Activated gamma-delta T cell treated with Interleukin-2 at 50 U/mL for 16 hours (primary cell): ENCODE results near the gene VSNL1.
"Not testable (repeated sequence)": the region's sequence is repeated elsewhere in the genome, so short reads cannot be mapped to it uniquely, and the experiment has no call there.

ENCODE experiments used
- DNase-seq: peaks from one replicate; pipeline ENCODE4 v3.0.0-alpha.2; 2020

The VSNL1 gene

DNA sequence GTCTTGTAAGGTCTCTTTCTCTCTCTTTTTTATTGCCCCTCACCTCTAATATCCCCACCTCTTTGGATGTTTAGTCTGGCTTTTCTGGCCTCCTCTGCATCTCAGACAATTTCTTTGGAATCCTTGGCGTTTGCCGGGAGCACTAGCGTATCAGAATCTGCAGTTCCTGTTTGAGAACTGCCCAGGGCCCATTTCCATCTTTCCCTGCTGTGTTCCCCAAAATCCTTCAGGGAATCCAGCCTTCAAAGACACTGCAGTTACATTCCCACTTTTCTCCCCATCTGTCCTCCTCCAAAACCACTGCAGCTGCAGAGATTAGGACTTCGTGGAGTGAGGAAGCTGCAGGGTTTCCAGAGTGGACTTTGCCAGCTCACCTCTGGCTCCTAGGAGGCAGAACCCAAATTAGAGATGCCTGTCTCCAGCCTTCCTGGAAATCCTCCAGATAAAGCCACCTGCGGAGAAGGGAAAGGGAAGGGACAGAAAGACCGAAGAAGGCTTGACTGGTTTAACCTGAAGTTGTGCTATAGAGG is 2.7 kb downstream of the VSNL1 start:
- DNase-seq = no peak

DNA sequence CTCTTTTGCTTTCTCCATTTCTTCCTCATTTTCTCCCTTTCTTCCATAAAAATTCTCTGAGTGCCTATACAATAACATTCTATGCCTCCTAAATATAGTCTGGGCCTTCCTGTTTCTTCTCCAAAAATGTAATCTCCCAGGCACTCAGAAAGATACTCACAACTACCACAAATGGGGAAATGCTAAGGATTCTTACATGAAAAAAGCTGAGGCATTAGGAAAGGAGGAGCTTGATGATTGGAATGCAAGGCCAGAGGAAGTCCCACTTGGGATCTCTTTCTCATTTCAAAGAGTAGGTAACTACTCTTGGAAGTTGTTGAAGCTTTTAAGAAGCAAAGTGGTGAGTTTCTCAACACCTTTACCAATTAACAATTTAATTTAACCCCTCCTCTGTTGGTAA is 3.4 kb downstream of the VSNL1 start:
- no peak for DNase-seq

DNA sequence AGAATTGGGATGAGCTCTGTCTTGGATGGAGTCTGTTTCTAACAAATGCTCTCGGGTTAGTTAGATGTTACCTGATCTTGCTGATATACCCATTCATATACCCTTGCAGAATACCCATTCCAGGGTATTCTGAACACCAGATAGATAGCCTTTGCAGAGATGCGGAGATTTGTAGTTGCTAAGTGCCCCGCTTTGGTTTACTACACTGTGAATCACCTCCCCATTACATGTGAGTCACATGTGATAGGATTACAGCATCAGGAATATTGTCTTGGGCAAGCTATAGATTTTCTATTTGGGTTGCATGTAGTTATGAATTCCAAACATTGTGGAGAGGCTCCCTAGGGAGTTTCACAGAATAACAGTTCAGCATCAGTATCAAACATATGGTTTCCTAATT is 3.8 kb downstream of the VSNL1 start:
- DNase-seq = no peak

DNA sequence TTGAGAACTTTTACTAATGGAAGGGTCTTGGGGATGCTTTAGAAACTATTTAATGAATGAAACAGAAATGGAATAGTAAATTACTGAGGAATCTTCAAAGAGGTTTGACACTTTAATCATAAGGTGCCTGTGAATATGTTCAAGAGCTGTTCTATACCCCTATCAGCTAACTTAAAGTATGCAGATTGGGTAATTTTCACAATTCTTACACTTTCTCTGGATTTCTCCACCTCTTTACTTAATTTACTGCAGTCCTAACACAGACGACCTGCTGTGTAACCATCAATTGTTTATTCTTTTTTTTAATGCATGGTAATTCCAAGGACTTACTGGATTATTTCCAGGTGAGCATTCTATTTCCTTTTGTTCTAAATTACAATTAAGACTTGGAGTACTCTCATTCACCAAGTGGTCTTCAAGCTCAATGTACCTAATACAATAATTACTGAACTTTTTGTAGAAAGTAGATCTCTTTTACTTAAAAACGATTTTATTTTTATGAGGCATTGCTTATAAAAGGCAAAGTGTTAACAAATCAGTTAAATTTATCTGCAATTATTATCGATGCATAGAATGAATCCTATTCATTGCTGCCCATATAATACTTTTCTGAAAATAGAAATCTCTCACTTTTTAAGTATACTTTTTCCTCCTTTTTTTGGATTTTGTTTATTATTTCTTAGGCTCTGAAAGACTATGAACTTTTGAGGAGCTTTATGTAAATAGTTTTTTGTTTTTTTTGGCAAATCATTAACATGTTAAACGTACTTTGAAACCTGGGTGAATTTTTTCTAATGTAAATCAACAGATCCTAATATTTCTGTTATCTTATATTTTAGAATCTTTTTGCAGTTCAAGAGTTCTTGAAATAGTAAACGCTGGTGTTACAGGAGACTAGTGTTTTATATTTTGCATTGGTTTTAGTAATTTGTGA is 5.5 kb downstream of the VSNL1 start:
- no peak for DNase-seq

DNA sequence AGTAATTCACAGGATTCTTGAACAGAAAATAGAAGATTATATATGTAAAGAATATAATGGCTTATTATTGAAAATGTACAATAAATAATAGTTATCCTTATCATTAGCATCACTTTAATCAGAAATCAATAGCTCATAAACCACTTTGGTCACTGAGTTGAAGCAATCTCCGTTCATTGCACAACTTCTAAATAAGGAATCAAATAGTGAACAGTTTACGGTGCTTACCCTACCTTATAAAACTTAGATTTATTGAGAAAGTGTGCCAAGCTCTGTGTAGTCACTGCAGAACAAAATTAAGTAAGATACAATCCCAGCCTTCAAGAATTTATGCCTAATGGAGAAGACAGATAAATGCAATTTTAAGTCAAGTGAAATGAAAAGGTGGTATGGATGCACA is 6.7 kb downstream of the VSNL1 start:
- no peak for DNase-seq

DNA sequence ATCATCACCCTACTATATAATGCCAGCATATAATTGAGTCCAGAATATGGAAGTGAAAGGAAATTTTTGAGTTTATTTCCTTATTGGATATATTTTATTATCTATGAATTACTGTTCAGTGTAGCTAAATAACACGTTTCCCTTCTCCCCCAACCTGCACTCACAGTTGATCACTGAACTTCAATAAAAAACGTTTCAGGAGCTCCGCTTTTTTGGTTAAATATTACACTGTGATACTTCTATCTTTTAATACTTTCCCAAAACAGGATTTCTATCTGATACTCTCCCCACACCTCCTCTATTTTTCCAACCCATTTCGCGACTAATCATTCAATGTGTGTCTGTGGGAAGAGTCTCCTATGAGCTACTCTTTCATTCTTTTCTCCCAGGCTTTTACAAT is 7.2 kb downstream of the VSNL1 start:
- no peak for DNase-seq

DNA sequence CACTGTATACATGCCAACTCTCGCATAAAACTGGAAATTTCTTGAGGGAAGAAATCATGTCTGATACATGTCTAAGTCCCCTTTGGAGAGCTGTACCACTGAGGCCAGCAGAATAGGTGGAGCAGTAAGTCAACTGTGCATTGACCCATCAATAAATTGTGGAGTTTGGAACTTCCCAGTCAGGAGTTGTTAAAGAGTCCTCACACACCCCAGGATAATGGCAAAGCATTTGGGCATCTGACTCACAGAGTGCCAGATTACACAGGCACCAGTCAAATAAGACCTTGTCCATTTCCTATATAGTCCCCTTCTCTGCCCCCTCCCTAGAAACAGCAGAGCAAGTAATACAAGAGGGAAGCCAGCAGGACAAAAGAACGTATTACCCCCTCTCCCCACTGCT is 10.4 kb downstream of the VSNL1 start:
- no peak for DNase-seq

DNA sequence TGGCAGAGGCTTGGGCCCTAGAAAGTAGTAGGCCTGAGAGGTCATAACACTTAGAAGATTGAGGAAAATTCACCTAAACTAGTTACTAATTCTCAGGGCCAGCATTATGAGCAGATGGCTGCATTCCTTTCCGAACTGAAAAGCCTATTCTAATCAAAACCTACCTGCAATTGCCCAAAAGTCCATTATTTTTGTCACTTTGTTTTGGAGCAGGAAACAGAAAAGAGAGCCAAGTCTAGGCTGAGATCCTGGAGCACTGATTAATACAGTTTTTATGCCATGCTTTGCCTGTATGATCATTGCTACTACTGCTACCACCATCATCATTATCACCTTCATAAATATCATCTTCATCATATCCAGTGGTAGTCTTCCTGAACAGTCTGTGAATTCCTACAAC is 14.7 kb downstream of the VSNL1 start:
- no peak for DNase-seq

DNA sequence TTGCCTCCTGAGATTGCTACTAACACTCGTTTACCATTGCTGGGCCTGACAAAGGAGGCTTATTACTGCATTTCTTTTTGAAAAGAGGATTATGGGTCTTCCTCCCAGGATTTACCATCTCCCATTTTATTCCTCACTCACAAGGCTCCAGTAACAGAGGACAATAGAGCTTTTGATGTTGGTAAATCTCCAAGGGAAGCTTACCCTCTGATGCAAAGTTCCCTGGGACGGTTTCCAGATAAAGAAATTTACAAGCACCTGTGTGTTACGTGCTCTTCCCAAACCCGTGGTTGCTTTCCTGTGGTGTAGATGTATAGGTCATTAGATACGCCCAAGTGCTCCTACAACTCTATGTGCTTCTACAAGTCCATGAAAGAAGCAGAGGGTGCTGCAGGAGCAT is 17.1 kb downstream of the VSNL1 start:
- DNase-seq = no peak

DNA sequence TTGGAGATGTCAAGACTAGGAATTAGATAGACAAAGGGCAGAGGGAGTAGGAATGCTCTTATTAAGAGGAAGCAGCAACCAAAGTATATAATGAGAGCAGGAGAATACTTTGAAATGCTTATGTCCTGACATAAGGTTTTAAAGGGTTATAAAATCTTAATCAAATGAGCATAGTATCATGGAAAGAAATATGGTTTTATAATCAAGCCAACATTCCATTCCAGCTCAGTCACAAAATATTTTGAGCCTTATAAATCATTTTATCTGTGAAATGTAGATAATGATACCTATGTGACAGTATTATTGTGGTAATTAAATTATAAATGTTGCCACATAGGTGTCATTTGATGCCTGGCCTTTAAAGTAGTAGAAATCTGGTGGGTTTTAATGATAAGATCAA is 17.6 kb downstream of the VSNL1 start:
- no peak for DNase-seq

DNA sequence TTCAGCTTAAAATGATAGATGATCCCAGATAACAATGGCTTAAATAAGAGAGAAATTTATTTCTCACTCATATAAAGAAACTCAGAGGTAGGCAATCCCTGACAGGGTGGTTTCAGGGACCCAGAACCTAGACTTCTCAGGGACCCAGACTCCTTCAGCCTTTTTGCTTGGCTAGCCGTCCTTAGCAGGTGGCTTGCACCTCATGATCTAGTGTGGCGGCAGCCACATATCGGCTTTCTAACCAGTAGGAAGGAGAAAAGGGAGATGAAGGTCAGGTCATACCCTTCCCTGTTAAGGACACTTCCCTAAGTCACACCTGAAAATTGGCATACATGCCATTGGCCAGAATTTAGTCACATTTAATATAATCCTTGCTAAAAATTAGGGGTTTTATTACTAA is 18.4 kb downstream of the VSNL1 start:
- no peak for DNase-seq

DNA sequence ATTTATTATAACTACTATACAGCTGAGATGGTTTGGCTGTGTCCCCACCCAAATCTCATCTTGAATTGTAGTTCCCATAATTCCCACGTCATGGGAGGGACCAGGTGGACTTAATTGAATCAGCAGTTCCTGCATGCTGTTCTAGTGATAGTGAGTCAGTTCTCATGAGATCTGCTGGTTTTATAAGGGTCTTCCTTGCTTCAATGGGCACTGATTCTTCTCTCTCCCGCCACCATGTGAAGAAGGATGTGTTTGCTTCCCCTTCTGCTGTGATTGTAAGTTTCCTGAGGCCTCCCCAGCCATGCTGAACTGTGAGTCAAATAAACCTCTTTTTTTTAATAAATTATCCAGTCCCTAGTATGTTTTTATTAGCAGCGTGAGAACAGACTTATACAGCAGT is 25.2 kb downstream of the VSNL1 start:
- not testable (repeated sequence) for DNase-seq

DNA sequence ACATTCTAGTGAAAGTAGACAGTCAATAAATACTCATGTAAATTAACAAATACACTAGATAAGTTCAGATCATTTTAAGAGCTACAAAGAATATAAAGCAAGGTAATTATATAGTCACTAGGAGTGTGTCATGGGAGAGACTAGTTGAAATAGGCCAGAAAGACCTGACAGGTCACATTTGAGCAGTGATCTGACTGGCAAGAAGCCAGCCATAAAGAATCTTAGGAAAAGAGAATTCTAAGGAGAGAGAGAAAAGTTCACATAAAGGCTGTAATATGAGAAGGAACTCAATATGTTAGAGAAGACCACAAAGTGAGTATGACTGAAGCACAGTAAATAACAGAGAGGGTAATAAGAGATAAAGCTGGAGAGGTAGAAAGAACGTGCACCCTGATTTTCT is 31.2 kb downstream of the VSNL1 start:
- DNase-seq = no peak

DNA sequence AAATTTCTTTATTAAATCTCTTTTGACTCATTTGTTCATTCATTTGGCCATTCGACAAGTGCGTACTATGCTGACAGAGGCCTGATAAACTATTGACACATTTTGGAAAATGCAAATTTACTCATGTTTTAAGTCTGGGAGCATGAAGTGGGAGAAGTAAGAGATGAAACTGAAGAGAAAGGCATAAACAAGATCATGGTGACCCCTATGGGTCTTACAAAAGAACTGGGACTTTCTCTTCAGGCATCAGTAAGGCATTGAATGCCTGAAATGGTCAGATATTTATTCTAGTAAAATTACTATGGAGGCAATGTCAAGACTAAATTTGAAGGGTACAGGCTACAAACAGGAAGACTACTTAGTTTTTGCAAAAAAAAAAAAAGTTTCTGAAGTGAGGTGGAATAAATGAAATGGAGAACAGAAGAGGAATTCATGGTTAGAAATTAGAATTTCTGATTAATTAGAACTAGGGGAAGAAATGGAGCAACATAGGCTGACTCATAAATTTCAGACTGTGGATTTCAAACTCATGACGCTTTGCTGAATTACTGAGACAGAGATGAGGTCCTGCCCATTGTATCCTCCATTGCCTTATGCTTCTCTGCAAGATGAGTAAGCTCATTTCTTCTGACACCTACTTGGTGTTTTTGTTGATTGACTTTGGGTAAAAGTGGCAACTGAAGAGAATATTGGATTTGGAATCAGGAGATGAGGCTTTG is 32.7 kb downstream of the VSNL1 start:
- DNase-seq = no peak

DNA sequence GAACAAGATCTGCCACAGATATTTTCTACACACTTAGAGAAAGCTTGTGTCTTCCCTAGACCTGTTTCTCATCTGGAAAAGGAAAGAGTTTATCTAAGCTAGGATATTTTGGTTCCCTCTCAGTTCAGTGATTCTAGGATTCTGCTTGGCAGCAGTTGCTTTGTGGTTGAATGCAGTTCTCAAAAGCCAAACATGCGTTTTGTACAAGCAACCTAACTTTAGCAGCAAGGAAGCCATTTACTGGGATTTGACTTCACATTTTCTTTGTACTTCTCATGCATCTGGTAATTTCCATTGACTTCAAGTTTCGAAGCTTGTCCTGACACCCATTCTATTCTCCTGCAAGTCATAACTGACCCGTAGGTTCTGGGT is 33.3 kb downstream of the VSNL1 start:
- DNase-seq = no peak

DNA sequence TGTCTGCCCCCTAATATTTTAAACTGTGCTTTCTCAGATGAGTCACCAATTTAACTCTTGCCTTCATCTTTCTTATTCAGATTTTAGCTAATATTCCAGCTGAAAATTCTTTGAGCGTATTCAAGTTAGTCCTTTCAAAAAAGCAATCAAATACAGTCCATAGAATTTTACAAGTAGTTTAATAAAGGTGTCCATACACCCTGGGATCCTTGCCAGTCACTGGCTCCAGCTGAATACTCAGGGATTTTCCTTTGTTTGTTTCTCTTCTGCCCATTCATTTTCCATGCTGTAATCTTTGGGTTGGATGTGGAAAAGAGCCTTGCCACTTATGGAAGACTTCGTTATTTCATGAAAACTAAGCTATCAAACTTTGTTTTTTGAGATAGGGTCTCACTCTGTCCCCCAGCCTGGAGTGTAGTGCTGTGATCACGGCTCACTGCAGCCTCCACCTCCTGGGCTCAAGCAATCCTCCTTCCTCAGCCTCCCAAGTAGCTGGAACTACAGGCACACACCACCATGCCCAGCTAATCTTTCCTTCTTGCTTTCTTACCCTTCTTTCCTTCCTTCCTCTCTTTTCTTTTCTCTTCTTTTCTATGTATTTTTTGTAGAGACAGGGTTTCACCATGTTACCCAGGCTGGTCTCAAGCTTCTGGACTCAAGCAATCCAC is 34.0 kb downstream of the VSNL1 start:
- DNase-seq = no peak

DNA sequence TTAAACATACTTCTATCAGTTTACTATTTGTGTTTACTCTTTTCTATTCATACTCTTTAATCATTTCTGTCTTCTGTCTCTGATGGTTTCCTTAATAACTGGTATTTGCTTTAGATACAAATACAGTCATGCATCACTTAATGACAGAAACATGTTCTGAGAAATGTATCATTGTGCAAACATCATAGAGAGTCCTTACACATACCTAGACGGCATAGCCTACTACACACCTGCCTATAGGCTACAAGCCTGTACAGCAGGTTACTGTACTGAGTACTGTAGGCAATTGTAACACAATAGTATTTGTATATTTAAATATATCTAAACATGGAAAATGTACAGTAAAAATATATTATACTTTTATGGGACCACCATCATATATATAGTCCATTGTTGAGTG is 36.3 kb downstream of the VSNL1 start:
- DNase-seq = no peak

DNA sequence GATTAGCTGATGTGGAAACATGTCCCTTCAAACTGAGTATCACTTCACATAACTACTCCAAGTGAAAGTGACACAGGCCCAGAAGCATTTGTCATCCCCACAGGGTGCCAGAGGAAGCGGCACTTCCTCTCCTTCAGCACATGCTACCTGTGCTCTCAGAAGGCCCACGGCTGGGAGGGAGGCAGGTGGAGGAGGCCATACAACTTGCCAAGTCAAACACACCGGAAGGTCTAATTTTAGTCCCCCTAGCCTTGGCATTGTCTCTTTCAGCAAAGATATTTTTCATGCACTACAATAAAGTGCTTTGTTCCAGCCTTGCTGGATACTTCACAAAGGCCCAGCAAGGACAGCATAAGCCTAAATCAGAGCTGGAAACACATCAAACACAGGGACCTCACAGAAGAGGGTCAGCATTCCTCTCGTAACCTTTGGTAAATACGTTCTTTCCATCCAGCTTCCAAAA is 38.0 kb downstream of the VSNL1 start:
- no peak for DNase-seq

DNA sequence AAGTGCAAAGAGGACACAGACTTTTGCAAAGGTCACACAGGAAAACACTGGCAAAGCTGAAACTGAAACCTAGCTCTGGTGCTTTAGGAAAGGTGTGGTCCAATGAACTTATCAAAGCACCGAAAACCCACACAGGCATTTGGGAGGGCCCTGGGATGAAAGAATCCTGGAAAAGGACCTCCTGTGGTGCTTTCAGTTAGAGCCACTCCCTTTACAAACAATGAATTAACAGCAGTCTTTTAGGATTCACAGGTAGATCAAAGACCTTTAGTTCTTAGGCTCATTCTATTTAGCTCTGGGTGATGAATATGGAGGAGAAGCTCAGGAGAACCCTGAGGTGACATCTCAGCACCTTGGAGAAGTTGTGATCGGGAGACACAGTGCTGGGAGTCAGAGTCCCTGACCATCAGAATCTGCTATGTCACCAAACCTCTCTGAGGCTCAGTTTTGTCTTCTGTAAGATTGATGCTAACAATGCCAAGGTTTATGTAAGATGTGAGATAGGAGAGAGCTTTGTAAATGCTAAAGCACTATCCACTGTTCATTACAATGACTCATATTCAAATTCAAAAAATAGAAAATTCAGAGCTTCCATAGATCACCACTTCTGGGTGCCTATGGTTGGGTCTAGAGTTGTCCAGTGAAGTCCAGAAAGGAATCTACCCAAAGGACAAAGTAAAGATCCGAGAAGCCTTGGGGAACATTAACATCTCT is 39.3 kb downstream of the VSNL1 start:
- no peak for DNase-seq

DNA sequence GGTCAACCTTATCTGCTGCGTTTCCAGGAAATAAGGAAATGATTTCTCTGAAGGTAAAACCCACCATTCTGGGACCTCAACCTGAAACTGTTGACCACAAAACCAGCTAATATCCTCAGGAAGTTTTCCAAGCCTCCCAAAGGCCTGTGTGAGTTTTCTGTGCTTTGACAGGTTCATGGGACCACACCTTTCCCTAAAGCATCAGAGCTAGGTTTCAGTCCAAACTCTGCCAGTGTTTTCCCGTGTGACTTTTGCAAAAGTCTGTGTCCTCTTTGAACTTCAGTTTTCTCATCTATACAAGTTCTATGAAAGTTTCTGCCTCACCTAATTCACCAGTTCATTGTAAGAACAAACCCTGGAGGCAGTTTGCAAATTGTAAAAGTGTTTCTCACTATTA is 39.8 kb downstream of the VSNL1 start:
- DNase-seq = no peak

DNA sequence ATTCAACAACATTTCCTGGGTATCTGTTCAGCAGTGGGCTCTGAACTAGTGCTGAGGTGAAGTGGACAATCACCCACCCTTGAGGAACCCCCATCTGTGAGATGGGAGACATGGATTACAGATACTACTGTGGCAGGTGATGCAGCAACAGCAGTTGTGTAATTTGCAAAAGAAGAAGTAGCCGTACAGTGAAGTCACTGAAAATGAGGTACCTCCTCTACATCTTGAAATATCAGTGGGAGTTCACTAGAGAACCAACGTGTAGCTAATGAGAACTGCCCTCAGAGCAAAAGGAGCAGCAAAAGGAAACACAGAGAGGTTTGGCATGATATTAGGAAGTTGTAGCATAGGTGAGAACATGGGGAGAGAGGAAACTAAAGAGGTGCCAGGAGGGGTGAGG is 41.3 kb downstream of the VSNL1 start:
- no peak for DNase-seq

DNA sequence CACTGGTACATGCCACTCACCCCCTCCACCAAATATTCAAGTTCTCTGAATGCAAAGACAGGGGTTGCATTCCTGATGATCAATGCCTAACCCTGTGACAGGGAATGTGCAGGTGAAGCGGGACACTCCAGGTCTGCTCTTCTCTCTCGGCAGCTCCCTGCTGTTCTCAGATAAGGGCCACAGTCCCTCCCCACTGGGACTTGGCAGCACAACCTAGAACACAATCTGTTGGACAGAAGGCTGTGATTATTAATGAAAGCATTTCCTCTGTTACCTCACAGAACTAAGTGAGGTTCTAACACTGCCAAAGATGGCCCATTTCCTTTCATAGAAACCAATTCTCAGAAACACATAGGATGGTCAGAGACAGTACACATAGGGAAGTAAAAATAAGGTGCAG is 42.7 kb downstream of the VSNL1 start:
- no peak for DNase-seq

DNA sequence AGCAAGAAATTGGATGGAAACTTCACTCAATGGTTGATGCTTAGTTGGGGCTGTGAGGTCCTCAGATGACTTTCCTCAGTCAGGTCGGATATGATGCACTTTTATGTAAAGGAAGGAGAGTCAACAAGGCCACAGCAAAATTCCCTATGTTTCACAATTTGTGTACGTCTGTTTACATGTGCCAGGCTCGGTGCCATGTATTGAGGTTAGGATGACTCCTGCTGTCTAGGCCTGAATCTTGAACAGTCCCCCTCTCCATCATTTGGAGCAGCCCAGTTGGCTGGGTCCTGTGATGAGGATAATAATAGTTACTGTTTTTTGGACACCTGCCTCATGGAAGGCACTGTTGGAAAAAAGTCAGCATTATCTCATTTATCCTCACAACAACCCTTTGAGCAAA is 43.1 kb downstream of the VSNL1 start:
- no peak for DNase-seq
